HS-5 (cell line): Measurements from ENCODE around the gene CYB5A.

Source experiments
- DNase-seq: peaks from one replicate; pipeline ENCODE4 v3.0.0-alpha.2; 2012; ENCODE audit warnings: low read depth

The CYB5A gene

DNA sequence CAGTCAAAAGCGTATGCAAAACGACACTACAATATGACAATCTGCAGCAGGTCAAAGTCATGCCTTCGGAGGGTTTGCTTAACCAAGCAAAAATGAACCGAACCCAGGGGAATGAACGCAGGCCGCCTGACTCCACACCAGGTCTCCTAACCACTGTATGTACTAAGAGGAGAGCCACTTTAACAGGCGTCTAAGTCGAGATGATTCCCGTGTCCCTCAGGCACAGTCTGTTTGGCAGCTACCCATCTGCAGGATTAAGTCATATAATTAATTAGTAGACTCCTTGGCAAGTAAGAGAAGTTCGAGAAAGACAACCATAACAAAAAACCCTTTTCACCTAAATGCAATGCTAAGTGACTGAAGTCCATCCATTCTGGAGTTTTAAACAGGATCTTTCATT is 15.2 kb downstream of the CYB5A start:
- DNase-seq: no peak

- DNase-seq: no peak
Measured at GRCh38 chr18:74275736-74276135, 16.0 kb downstream of the CYB5A start.

DNA sequence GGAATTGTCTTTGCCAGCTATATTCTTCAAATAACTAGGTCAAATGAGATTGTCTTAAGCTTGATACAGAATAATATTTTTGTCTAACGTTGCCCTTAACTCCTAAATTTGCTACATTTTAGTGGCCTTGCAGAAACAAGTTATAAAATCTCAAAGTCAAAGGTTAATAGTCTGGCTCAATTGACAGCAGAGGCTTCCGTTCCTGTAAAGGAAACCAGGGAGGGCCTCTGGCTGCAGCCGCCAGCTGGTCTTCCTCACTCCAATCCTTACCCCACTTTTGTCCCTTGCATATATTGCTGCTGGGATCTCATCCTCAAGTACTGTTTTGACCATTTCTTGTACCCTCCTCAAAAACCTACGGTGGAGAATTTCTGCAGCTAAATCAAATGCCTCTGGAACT is 17.1 kb downstream of the CYB5A start:
- no peak for DNase-seq

- DNase-seq: no peak
Measured at GRCh38 chr18:74273394-74273793, 18.4 kb downstream of the CYB5A start.

- DNase-seq: no peak
Measured at GRCh38 chr18:74271635-74272034, 20.1 kb downstream of the CYB5A start.

DNA sequence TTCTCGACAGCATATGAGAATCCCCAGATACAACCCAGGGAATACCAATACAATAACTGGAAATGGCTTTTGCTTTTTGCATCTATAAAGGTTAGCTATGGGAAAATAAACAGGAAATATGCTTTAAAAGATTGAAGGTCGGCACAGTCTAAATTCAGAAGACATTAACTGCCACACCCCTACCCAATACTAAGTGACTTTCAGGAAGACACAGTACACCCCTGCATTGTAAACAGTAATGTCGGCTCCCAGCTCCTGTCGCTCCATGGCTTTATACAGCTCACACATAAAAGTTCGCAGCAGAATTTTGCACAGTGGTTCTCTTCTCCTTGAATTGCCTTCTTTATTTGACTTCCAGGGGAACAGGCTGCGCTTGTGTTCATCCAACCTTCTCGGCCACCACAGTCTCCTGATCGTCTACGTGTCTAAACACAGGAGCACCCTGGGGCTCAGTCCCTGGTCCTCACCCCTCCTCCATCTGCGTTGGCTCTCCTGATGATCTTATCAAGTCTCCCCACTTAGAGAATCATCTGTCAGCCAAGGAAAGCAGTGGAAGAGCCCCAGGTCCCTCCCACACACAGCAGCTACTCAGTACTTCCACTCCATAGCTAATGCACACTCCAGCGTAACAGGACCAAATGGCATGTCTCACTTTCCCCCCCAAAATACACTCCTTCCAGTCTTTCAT is 22.7 kb downstream of the CYB5A start:
- no peak for DNase-seq

DNA sequence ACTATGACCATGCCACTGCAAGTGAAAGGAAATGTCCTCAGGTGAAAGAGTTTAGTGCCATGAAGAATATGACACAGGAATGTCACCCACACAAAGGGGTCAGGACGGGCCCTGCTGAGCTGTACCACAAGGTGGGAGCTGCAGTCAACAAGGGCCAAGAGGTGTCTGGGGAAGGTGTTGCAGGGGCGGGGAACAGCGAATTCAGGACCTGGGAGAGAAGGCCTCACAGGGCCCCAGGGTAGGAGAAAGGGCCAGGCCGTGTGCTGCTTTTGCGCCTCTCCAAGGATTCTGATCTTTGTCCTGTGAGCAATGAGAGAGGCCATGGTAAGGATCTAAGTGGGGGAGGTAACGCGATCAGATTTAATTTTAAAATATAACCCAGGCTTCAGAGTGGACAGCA is 23.6 kb downstream of the CYB5A start:
- DNase-seq: no peak

GRCh38 chr18:74266161-74266560 is 25.6 kb downstream of the CYB5A start:
- no peak for DNase-seq

- DNase-seq: no peak
Measured at GRCh38 chr18:74265546-74266098, 26.1 kb downstream of the CYB5A start.

DNA sequence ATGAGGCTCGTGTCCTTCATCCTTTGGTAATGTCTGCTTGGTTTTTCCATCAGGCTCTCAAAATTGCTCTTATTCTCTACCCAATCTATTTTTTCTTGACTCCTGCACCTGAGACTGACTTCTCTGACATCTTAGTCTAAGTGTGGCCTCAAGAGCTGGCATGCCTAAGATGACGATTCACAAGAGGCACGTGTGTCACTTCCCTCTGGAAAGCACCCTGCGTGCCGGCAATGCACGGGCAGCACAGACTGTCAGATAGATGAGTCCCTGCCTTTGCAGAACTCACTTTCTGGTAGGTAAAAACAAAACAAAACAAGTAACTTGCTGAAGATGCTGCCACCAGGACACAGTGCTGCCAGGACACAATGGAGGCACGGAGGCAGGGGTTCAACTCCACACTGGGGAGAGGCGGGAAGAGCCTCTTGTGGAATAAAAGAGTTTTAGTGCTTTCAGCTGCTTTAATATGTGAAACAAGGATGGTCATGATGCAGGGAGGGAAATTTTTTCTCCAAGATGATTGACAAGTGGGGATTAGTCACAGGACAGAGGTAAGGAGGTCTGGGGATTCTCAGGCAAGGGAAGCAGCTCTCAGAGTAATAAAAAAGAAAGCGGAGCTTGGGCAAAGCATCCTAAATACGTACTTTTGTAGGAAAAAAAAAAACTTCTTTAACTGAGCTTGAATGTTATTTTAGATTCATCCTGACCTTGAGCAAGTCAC is 27.3 kb downstream of the CYB5A start:
- DNase-seq: no peak

DNA sequence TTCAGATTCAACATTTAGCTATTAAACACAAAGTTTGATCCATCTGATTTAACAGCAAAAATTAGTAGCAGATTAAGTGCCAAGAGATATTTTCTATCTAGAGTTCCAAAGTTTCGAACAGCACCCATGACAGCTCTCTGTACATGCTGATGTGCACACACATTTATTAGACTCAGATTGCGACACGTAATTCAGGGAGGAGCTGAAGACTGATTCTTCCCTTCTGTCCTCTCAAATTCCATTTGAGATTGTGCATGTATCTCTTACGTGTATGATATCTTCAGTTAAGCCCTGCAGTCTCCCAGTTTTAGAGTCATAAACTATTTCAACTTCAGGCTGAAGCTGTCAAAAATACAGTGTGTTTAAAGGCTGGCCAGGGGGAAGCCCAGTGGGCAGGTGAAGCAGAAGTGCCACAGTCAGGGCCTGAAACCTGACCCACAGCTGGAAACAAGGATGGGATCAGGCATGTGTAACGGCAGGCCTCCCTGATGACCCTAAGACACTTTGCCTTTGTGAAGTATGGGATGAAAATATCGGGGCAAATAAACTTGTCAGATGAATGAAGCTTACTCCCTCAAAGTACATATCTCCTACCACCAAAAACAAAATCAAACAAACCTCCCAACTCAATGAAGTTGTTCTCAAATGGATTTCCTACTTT is 30.6 kb downstream of the CYB5A start:
- DNase-seq: no peak

DNA sequence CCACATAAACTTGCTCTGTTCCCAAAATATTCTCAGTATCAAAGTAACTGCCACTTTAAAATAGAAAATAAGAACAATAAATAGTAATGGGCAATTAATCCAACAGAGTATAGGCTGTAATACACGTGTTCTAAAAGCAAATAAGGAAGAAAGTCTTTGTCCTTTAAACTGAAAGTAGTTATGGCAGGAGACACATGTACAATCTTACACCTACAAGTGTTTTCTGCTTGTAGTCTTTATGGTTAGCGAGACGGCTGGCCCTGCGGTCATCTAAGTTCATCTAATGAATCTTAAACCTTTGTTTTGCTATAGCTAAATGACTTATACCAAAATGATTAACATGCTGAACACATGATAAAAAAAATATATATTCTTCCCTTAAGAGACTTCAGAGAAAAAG is 32.4 kb downstream of the CYB5A start:
- DNase-seq: no peak

DNA sequence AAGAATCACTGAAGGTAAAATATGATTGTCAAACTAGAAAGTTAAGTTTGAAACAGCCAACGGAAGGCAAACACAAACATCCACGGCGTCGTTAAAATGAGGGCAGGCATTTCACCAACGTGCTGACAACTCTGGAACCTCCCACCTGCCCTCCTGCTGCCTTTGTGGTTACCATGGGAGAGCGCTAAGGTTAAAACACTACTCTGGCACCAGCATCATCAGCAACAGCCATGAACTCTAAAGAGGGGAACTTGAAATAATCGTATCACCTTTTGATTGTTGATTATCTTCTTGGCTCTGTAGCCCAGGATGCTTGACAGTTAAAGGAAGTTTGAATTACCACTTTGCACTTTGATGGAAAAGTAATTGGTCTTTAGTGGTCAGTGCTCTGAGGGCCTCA is 34.7 kb downstream of the CYB5A start:
- no peak for DNase-seq

DNA sequence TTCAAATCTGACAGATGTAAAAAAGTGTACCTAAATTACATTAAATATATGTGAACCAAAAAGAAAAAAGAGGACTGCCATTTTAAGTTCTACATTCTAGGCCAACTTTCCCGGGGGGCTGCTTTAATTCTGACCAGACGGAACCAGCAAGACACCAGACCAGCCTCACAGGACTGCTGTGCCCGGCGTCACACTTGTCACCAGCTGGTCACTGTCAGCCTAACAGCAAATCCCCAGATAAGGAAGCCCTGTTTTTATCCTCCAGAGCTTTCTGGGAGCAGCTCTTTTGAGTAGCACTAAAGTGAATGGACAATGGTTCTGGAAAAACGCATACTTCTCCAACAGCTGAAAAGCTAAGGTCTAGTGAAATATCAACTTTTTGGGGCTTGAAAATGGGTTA is 35.6 kb downstream of the CYB5A start:
- DNase-seq: no peak

- DNase-seq: no peak
Measured at GRCh38 chr18:74255131-74255616, 36.6 kb downstream of the CYB5A start.

DNA sequence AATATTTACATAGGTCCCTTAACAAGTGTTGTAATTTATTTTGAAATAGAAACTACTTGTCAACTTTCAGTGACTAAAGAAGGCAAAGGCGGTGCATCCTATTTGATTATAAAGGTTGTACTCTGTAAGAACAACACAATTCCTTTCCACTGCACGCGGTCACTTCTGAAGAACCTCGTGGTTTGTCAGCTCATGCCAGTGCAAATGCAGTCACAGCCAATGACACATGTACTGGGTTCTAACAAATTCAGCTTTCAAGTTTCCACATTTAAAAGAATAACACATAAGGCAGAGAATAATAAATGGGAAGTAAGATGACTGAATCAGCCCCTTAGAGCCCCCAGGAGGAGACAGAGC is 39.7 kb downstream of the CYB5A start:
- DNase-seq: no peak

DNA sequence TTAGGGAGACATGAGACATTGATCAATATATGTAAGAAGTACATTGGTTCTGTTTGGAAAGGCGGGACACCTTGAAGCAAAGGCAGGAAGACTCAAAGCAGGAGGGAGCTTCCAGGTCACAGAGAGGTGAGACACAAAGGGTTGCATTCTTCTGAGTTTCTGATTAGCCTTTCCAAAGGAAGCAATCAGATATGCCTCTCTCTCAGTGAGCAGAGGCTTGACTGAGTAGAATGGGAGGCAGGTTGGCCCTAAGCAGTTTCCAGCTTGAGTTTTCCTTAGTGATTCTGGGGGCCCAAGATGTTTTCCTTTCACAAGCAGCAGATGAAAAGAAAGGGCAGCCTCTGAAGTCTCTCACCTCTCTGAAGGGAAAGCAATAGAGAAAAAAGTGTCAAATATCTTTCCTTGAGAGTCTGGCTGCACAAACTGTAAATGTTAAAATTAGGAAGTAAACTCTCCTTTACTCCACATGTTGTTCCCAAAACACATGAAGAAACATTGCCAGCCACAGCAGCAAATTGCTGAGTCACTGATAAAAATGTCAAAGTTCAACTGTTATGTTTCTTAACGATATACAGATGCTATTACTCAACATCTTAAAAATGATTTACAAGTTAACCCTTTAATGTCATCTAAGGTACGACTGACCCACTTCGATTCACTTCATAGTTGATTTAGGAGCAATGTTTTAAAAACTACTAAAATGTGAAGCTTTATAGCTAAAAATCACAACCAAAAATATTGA is 40.3 kb downstream of the CYB5A start:
- peak; percentile 42 for DNase-seq

DNA sequence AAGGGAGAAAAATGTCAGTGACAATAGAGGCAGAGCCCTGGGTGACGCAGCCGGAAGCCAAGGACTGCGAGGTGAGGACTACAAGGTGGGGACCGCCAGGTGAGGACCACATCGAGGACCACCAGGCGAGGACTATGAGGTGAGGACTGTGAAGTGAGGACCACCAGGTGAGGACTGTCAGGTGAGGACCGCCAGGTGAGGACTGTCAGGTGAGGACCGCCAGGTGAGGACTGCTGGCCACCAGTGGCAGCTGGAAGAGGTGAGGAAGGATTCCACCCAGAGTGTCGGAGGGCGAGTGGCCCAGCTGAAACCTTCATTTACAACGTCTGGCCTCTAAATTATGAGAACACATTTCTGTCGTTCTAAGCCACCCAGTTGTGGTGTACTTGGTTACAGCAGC is 41.6 kb downstream of the CYB5A start:
- DNase-seq: no peak

GRCh38 chr18:74249181-74249968 is 42.4 kb downstream of the CYB5A start:
- DNase-seq: peak; percentile 61

DNA sequence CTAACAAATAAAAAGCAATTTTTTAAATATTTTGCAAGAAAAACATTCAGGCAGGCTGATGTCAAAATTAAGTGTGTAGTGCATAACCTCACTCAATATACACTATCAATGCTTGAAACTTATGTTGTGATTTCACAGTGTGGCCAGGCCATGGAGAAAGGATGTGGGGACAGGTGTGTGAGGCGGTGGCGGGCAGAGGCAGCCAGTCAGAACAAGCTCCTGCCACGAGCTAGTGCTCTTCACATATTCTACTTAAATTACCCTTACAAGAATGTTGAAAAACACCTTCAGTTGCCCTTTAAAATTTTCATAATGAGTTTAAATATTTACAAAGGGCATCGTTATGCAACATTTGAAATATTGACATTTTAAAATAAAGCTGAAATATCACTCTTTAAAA is 43.2 kb downstream of the CYB5A start:
- no peak for DNase-seq

GRCh38 chr18:74248189-74248588 is 43.6 kb downstream of the CYB5A start:
- DNase-seq: no peak
